MM.1S (cell line): ENCODE data around the gene RFC2.

Experiments used
- DNase-seq: peaks from one replicate; pipeline ENCODE4 v3.0.0-alpha.2; 2015
- H2AFZ ChIP-seq: fragments of 300-600 bp; sonication (generic); 2 replicates; pipeline ENCODE4 v1.6.0; 2016; ENCODE audit warnings: antibody characterized with exemption, low read length
- H3F3A ChIP-seq: fragments of 300-600 bp; sonication (generic); 2 replicates; pipeline ENCODE4 v1.6.1; 2016; ENCODE audit warnings: mild to moderate bottlenecking, antibody characterized with exemption, low read length, moderate library complexity, mixed read lengths; ENCODE audit not compliant: insufficient read depth
- H3K27ac ChIP-seq: fragments of 300-600 bp; sonication (generic); 2 replicates; pipeline ENCODE4 v1.5.1; 2016; ENCODE audit warnings: mild to moderate bottlenecking, low read length
- H3K27me3 ChIP-seq: fragments of 300-600 bp; sonication (generic); replicated peaks from 2 replicates; pipeline ENCODE4 v1.6.0; 2016; ENCODE audit warnings: low read length; ENCODE audit not compliant: insufficient read depth
- H3K36me3 ChIP-seq: fragments of 300-600 bp; sonication (generic); replicated peaks from 2 replicates; pipeline ENCODE4 v1.6.1; 2016; ENCODE audit warnings: mild to moderate bottlenecking, low read length, mixed read lengths; ENCODE audit not compliant: insufficient read depth
- H3K4me1 ChIP-seq: fragments of 300-600 bp; sonication (generic); 2 replicates; pipeline ENCODE4 v1.6.1; 2016; ENCODE audit warnings: low read length, mixed read lengths
- H3K4me2 ChIP-seq: fragments of 300-600 bp; sonication (generic); 2 replicates; pipeline ENCODE4 v1.6.0; 2016; ENCODE audit warnings: low read depth, low read length
- H3K4me3 ChIP-seq: fragments of 300-600 bp; sonication (generic); 2 replicates; pipeline ENCODE4 v1.5.1; 2016; ENCODE audit warnings: low read length, mixed read lengths
- H3K79me2 ChIP-seq: fragments of 300-600 bp; sonication (generic); 2 replicates; pipeline ENCODE4 v1.6.1; 2016; ENCODE audit warnings: mixed run types, low read length, mixed read lengths
- H3K9ac ChIP-seq: fragments of 300-600 bp; sonication (generic); 2 replicates; pipeline ENCODE4 v1.6.1; 2016; ENCODE audit warnings: low read length, mixed read lengths
- H3K9me2 ChIP-seq: fragments of 300-600 bp; sonication (generic); replicated peaks from 2 replicates; pipeline ENCODE4 v1.6.1; 2016; ENCODE audit warnings: mild to moderate bottlenecking, low read length, mixed read lengths; ENCODE audit not compliant: insufficient read depth
- H3K9me3 ChIP-seq: fragments of 300-600 bp; sonication (generic); replicated peaks from 2 replicates; pipeline ENCODE4 v1.6.1; 2016; ENCODE audit warnings: mild to moderate bottlenecking, low read length, mixed read lengths; ENCODE audit not compliant: insufficient read depth
- H4K20me1 ChIP-seq: fragments of 300-600 bp; sonication (generic); 2 replicates; pipeline ENCODE4 v1.6.1; 2016; ENCODE audit warnings: mild to moderate bottlenecking, low read length, moderate library complexity, mixed read lengths; ENCODE audit not compliant: insufficient read depth
- CTCF ChIP-seq: fragments of 300-600 bp; sonication (generic); IDR thresholded peaks from 2 replicates; pipeline ENCODE4 v1.5.1; 2016; ENCODE audit warnings: antibody characterized with exemption, low read length, mixed read lengths
- EZH2 ChIP-seq: fragments of 300-600 bp; sonication (generic); optimal IDR thresholded peaks from 2 replicates; pipeline ENCODE3; 2017; ENCODE audit warnings: low read depth, mild to moderate bottlenecking, antibody characterized with exemption, low read length, mixed read lengths
- EZH2phosphoT487 ChIP-seq: fragments of 300-600 bp; sonication (generic); IDR thresholded peaks from 2 replicates; pipeline ENCODE4 v1.6.1; 2018; ENCODE audit warnings: antibody characterized with exemption, low read length

RFC2 gene

GRCh38 chr7:74240482-74240881 is 13.7 kb downstream of the RFC2 start:
- H3F3A ChIP-seq, result no peaks in the 10 kb centered on the region
- no peak overlapping the region for H2AFZ ChIP-seq
- peaks cover 6% of the 10 kb centered on the region; the same call in 1 of the 2 replicates for H3K36me3 ChIP-seq
- DNase-seq, result no peak
- TF ChIP-seq EZH2phosphoT487, result no peak
- H3K9ac ChIP-seq, result no peak overlapping the region
- H3K4me3 ChIP-seq, result no peak overlapping the region
- H3K27ac ChIP-seq, result no peak overlapping the region
- no peaks in the 10 kb centered on the region for H3K9me3 ChIP-seq
- no peaks in the 10 kb centered on the region for H4K20me1 ChIP-seq
- H3K27me3 ChIP-seq, result no peaks in the 10 kb centered on the region
- no peaks in the 10 kb centered on the region for H3K4me1 ChIP-seq
- H3K4me2 ChIP-seq, result no peak overlapping the region
- 0 out of 2 replicates have a peak, but pooled peaks cover 4% of the 10 kb centered on the region for H3K79me2 ChIP-seq
- H3K9me2 ChIP-seq, result no peaks in the 10 kb centered on the region

DNA sequence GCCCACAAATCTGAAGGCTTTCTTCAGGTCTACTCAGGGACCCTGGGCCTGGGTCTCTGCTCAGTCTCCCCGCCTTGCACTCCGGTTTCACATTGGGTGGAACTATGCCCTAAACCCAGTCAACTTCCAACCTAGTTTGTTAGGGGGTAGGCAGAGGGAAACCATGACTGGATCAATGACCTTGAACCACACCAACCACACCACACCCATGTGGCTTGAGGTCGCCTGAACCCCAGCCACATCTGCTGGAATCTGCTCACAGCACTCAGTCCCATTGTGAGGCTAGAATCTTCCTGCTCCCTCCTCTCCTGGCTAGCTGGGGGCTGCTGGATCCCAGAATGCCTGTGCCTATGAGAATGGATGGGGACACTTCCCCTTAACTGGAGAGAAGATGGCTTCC is 17.9 kb downstream of the RFC2 start:
- Histone ChIP-seq H3K27ac (no peak overlapping the region), H3K4me3 (no peak overlapping the region), H3K9ac (no peak overlapping the region), H3K36me3 (peaks cover 2% of the 10 kb centered on the region; the same call in 1 of the 2 replicates), H3K4me1 (no peaks in the 10 kb centered on the region), H3K4me2 (no peak overlapping the region), H3K79me2 (no peaks in the 10 kb centered on the region), H3K9me2 (no peaks in the 10 kb centered on the region), H4K20me1 (no peaks in the 10 kb centered on the region), H3F3A (no peaks in the 10 kb centered on the region), H3K27me3 (no peaks in the 10 kb centered on the region), H3K9me3 (no peaks in the 10 kb centered on the region), H2AFZ (no peak overlapping the region)
- TF ChIP-seq CTCF, result no peak
- no peak for DNase-seq

GRCh38 chr7:74235518-74236268 is 18.5 kb downstream of the RFC2 start:
- H3F3A ChIP-seq, result no peaks in the 10 kb centered on the region
- TF ChIP-seq CTCF (no peak), EZH2phosphoT487 (no peak), EZH2 (no peak)
- no peak overlapping the region for H2AFZ ChIP-seq
- H3K4me3 ChIP-seq, result no peak overlapping the region
- H3K4me1 ChIP-seq, result no peaks in the 10 kb centered on the region
- H3K27me3 ChIP-seq, result no peaks in the 10 kb centered on the region
- no peak overlapping the region for H3K9ac ChIP-seq
- no peak overlapping the region for H3K27ac ChIP-seq
- DNase-seq, result no peak
- H3K9me2 ChIP-seq, result no peaks in the 10 kb centered on the region
- no peaks in the 10 kb centered on the region for H3K79me2 ChIP-seq
- no peaks in the 10 kb centered on the region; the same call in 1 of the 2 replicates for H3K36me3 ChIP-seq
- H4K20me1 ChIP-seq, result no peaks in the 10 kb centered on the region
- H3K4me2 ChIP-seq, result no peak overlapping the region
- no peaks in the 10 kb centered on the region for H3K9me3 ChIP-seq

DNA sequence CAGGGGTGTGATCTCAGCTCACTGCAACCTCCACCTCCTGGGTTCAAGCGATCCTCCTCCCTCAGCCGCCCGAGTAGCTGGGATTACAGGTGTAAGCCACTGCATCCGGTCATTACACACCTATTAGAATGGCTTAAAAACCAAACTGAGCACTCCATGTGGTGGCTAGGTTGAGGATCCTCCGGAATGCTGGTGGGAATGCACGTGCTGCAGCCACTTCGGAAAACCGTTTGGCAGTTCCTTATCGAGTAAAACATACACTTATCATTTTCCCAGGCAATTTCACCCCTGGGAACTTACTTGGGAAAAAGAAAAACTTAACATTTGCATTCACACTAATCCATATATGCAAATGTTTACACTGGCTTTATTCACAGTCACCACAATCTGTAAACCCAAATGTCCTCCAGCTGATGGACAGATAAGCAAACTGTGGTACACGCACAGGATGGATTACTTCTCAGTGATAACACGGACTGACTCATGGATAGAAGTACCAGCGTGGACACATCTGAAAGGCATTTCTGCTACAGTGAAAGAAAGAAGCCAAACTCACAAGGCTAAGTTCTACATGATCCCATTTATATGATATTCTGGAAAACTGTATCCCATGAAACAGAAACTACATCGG is 20.4 kb downstream of the RFC2 start:
- H3K9ac ChIP-seq, result no peak overlapping the region
- no peak overlapping the region for H3K27ac ChIP-seq
- H2AFZ ChIP-seq, result no peak overlapping the region
- no peaks in the 10 kb centered on the region for H4K20me1 ChIP-seq
- no peaks in the 10 kb centered on the region for H3K9me3 ChIP-seq
- H3K4me2 ChIP-seq, result no peak overlapping the region
- H3K79me2 ChIP-seq, result no peaks in the 10 kb centered on the region
- no peaks in the 10 kb centered on the region for H3F3A ChIP-seq
- H3K4me1 ChIP-seq, result no peaks in the 10 kb centered on the region
- no peak overlapping the region for H3K4me3 ChIP-seq
- H3K9me2 ChIP-seq, result no peaks in the 10 kb centered on the region
- no peaks in the 10 kb centered on the region for H3K27me3 ChIP-seq
- no peaks in the 10 kb centered on the region; the same call in 1 of the 2 replicates for H3K36me3 ChIP-seq
- no peak for DNase-seq
- TF ChIP-seq CTCF (no peak), EZH2 (no peak), EZH2phosphoT487 (no peak)
